HepG2 (cell line): ENCODE measurements around the gene NCOA7. TPM values are rescaled to one million over a fixed set of nuclear protein-coding genes. Genes with fewer than 3 reads are reported as not detected.

Experiments used
- CENPBD1 ChIP-seq: sonication (generic); formaldehyde crosslinking; IDR thresholded peaks from 2 replicates; pipeline ENCODE4 v1.8.0; 2022; ENCODE audit warnings: missing genetic modification reagents, low read depth, mild to moderate bottlenecking, borderline replicate concordance
- GATA4 ChIP-seq: sonication (generic); IDR thresholded peaks from 2 replicates; pipeline ENCODE4 v1.6.1; 2016; ENCODE audit warnings: antibody characterized with exemption, low read depth, borderline replicate concordance
- GLMP ChIP-seq: sonication (generic); formaldehyde crosslinking; IDR thresholded peaks from 2 replicates; pipeline ENCODE4 v1.9.0; 2021; ENCODE audit warnings: missing genetic modification reagents, mild to moderate bottlenecking, borderline replicate concordance
- KDM5A ChIP-seq: fragments of 200-600 bp; sonication (generic); IDR thresholded peaks from 2 replicates; pipeline ENCODE4 v1.7.0; 2018; ENCODE audit warnings: antibody characterized with exemption, mild to moderate bottlenecking, low read length, borderline replicate concordance
- MXD1 ChIP-seq: sonication (generic); formaldehyde crosslinking; IDR thresholded peaks from 2 replicates; pipeline ENCODE4 v1.4.0; 2020; ENCODE audit warnings: mild to moderate bottlenecking, missing genetic modification reagents
- NFATC3 ChIP-seq: sonication (generic); formaldehyde crosslinking; IDR thresholded peaks from 2 replicates; pipeline ENCODE4 v1.5.1; 2020; ENCODE audit warnings: mild to moderate bottlenecking, missing genetic modification reagents
- NFIC ChIP-seq: IDR thresholded peaks from 2 replicates; pipeline ENCODE4 v1.6.1; 2012; ENCODE audit warnings: mild to moderate bottlenecking, low read length, inconsistent platforms
- SIN3A ChIP-seq: IDR thresholded peaks from 2 replicates; pipeline ENCODE4 v1.6.1; 2011; ENCODE audit warnings: low read depth, mild to moderate bottlenecking, control low read depth, low read length, borderline replicate concordance
- WIZ ChIP-seq: sonication (generic); formaldehyde crosslinking; IDR thresholded peaks from 2 replicates; pipeline ENCODE4 v1.5.1; 2020; ENCODE audit warnings: mild to moderate bottlenecking, missing genetic modification reagents
- ZNF207 ChIP-seq: fragments of 450-650 bp; IDR thresholded peaks from 2 replicates; pipeline ENCODE4 v1.6.1; 2016; ENCODE audit warnings: antibody characterized with exemption, borderline replicate concordance
- ZNF281 ChIP-seq: sonication (generic); formaldehyde crosslinking; IDR thresholded peaks from 2 replicates; pipeline ENCODE4 v1.4.0; 2020; ENCODE audit warnings: missing genetic modification reagents, borderline replicate concordance
- ZNF354B ChIP-seq: sonication (generic); formaldehyde crosslinking; IDR thresholded peaks from 2 replicates; pipeline ENCODE4 v1.8.0; 2022; ENCODE audit warnings: mild to moderate bottlenecking, missing genetic modification reagents
- ZNF407 ChIP-seq: sonication (generic); formaldehyde crosslinking; IDR thresholded peaks from one replicate; pipeline ENCODE4 v1.5.1; 2020; ENCODE audit warnings: mild to moderate bottlenecking, missing genetic modification reagents; ENCODE audit errors: not compliant biosample characterization
- polyA plus RNA-seq, 8 experiments: library from polyadenylated mRNA; depleted of rRNA in 3 of 8; stranded (reverse) in 7 of 8; unstranded in 1 of 8; fragments of >200 nt; fragmentation: Illumina TruSeq in 4 of 8; extraction: Trizol in 4 of 8; gene quantifications; 2 replicates each; pipeline versions ENCODE4 v1.2.1 to v1.2.3, GENCODE V29; 2011 to 2016; ENCODE audit warnings: low read depth in 4 of 8, missing spikeins in 1 of 8, mixed read lengths in 1 of 8; ENCODE audit not compliant: insufficient read depth in 1 of 8
- total RNA-seq, 5 experiments: library from RNA; depleted of rRNA; stranded (reverse); fragments of >200 nt; fragmentation: Illumina TruSeq; extraction: Trizol; gene quantifications; 2 replicates each; pipeline ENCODE4 v1.2.3, GENCODE V29; 2016; ENCODE audit warnings: low read depth in 1 of 5

The NCOA7 gene
- total and polyA plus RNA-seq, 2 of the 13 experiments (the other 11 are each of a cell fraction or from before 2014, with no cell fraction given) = 13.6 to 20.8 TPM

GRCh38 chr6:125749173-125749864 lies 41.4 kb upstream of the NCOA7 start, which contains the start of gene HEY2 (continued):
- TF ChIP-seq ZNF354B (CRISPR knock-in tag) (no peak), KDM5A (no peak), GLMP (CRISPR knock-in tag) (no peak), MXD1 (CRISPR knock-in tag) (peak; percentile 51; the same call in 1 of the 2 replicates), ZNF207 (no peak), GATA4 (no peak), CENPBD1 (CRISPR knock-in tag) (no peak), NFIC (no peak), SIN3A (peak; percentile 42; the same call in 1 of the 2 replicates), WIZ (CRISPR knock-in tag) (no peak), ZNF407 (CRISPR knock-in tag) (peak; percentile 39), ZNF281 (CRISPR knock-in tag) (peak; percentile 90), NFATC3 (no peak)
